ENCODE data around the gene SIRPA.

- no peak for TF ChIP-seq ZNF274 (IDR thresholded peaks at IDR 0.05; ENCODE audit: low read depth, low read length)
- TF ChIP-seq YY1 (IDR thresholded peaks at IDR 0.05; ENCODE audit: insufficient read depth, insufficient read length) = no peak
- no peak for TF ChIP-seq SUZ12 (IDR thresholded peaks at IDR 0.05; ENCODE audit: extremely low read depth, insufficient read depth, insufficient read length)
These were observed 5.2 kb downstream of the SIRPA start for GRCh38 chr20:1900321-1900801.

Data from NT2/D1 (cell line).